ENCODE measurements around the gene GALNS. TPM values are rescaled to one million over a fixed set of nuclear protein-coding genes. Genes with fewer than 3 reads are reported as not detected.

Gene GALNS
- total and polyA plus RNA-seq, 4 donors: 9.3 to 44.1 (median 28.9) TPM

DNA sequence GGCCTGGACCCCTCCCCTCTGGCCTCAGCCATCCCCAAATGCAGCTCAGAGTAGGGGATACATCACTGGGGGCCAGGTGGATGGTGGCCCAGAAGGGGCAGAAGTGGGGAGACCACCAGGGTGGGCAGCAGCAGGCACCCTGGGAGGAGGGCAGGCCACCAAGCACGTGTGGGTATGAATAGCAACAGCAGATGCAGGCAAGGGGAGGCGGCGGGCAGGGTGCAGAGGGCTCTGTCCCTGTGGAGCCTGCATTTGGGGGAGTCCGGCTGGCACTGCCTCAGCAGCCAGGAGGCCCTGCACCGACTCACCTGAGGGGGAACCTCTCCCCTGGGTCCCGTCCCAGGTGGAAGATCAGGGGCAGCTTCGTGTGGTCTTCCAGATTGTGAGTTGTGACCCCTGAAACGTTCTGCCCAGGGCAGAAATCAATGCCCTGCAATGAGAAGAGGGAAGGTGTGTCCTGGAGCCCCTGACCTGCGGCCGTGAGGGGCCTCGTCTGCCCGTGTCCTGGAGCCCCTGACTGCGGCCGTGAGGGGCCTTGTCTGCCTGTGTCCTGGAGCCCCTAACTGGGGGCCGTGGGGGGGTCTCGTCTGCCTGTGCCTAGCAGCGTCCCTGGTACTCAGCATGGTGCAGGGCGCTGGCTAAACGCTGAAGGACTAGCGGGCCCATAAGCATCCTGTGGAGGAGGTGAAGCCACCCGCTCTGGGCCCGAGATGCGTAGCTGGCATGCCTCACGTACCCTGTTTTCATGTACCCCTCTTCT lies 34.3 kb downstream of the GALNS start:
- no peak for DNase-seq
- H3K36me3 ChIP-seq (ENCODE audit: control insufficient read depth in 1 of 2, insufficient read depth in 2 of 2, low read length in 1 of 2): peaks cover 0 to 5% of the 10 kb centered on the region in 2 donors
- no peak overlapping the region for H3K4me3 ChIP-seq (ENCODE audit: low read length in 2 of 2)
- H3K27ac ChIP-seq (ENCODE audit: low read depth in 1 of 2, low read length in 2 of 2): no peak overlapping the region
- no peaks in the 10 kb centered on the region for H3K27me3 ChIP-seq (ENCODE audit: control insufficient read depth in 1 of 2, insufficient read depth in 2 of 2, low read length in 1 of 2)
- intact Hi-C loops (cut with DNase I): no loop called here
- ATAC-seq (ENCODE audit: low FRiP score): no peak
- H3K9me3 ChIP-seq (ENCODE audit: control insufficient read depth, low read length): no peaks in the 10 kb centered on the region
- no peaks in the 10 kb centered on the region for H3K4me1 ChIP-seq (ENCODE audit: control insufficient read depth in 1 of 2, insufficient read depth in 2 of 2, low read length in 2 of 2)
- 93% methylated on average over 24 of the region's 24 CpGs for whole genome bisulfite sequencing, 2 donors

DNA sequence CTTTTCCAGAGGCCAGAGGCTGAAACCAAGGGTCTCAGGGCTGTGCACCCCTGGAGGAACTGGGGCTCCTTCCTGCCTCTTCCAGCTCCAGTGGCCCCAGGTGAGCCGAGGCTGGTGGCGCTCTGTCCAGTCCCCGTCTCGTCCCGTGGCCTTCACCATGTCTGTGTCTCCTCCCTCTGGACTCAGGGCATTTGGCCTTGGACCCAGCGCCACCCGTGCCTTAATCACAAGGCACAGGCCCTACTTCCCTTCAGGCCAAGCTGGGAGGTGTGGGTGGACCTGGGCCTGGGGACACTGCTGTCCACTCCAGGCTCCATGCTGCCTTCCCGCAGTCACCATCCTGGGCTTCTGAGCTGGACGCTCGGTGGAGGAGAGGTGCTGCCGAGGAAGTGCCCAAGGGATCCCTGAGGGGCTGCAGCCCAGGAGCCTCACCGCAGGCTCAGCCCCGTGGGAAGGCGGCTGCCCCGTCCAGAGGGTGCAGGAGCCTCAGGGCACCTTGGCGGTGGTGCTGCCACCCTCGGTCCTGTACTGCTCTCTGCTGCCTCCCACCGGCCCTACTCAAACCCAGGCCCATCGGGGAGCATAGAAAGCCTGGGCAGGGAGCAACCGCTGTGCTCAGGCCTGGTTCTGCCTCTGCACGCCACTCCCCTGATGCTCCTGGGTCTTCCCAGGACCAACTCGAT lies 35.4 kb downstream of the GALNS start:
- peaks cover 0 to 1% of the 10 kb centered on the region in 2 donors for H3K36me3 ChIP-seq (ENCODE audit: control insufficient read depth in 1 of 2, insufficient read depth in 2 of 2, low read length in 1 of 2)
- 88 to 90% methylated on average over 21 to 22 of the region's 22 CpGs for WGBS, 2 donors
- H3K4me1 ChIP-seq (ENCODE audit: control insufficient read depth in 1 of 2, insufficient read depth in 2 of 2, low read length in 2 of 2): no peaks in the 10 kb centered on the region
- intact Hi-C loops (cut with DNase I): no loop called here
- H3K9me3 ChIP-seq (ENCODE audit: control insufficient read depth, low read length): no peaks in the 10 kb centered on the region
- no peak overlapping the region for H3K4me3 ChIP-seq (ENCODE audit: low read length in 2 of 2)
- DNase-seq: no peak
- ATAC-seq (ENCODE audit: low FRiP score): no peak
- H3K27ac ChIP-seq (ENCODE audit: low read depth in 1 of 2, low read length in 2 of 2): no peak overlapping the region
- H3K27me3 ChIP-seq (ENCODE audit: control insufficient read depth in 1 of 2, insufficient read depth in 2 of 2, low read length in 1 of 2): no peaks in the 10 kb centered on the region

DNA sequence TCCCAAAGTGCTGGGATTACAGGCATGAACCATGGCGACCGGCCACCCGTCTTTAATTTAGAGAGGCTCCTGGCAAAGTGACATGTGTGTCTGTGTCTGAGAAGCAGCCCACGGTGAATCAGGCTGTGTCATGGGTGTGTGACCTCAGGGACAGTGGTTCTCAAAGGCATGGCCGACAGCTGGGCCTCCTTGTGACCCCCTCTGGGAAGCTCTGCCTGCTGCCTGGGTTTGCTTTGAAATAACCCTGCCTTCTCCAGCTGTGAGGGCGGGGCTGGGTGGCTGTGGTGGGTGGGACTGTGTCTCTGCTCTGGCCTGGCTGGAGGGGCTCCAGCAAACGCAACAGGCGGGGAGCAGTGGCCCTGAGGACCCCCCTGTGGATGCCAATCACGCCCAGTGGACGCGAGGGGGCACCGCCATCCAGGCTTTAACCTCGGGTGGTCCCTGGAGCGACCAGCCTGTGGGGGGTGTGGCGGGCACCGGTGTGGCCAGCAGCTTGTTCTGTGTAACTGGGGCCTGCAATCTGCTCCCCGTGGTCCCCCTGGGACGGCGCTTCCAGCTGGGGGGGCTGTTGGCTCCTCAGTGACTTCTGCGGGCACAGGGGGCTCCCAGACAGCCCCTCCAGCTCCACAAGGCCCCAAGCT lies 36.2 kb downstream of the GALNS start:
- no peaks in the 10 kb centered on the region for H3K27me3 ChIP-seq (ENCODE audit: control insufficient read depth in 1 of 2, insufficient read depth in 2 of 2, low read length in 1 of 2)
- no peaks in the 10 kb centered on the region for H3K9me3 ChIP-seq (ENCODE audit: control insufficient read depth, low read length)
- no peak for DNase-seq
- no peak for ATAC-seq (ENCODE audit: low FRiP score)
- H3K36me3 ChIP-seq (ENCODE audit: control insufficient read depth in 1 of 2, insufficient read depth in 2 of 2, low read length in 1 of 2): no peaks in the 10 kb centered on the region
- 87% methylated on average over 20 of the region's 20 CpGs for WGBS, 2 donors
- H3K27ac ChIP-seq (ENCODE audit: low read depth in 1 of 2, low read length in 2 of 2): no peak overlapping the region
- H3K4me1 ChIP-seq (ENCODE audit: control insufficient read depth in 1 of 2, insufficient read depth in 2 of 2, low read length in 2 of 2): no peaks in the 10 kb centered on the region
- no peak overlapping the region for H3K4me3 ChIP-seq (ENCODE audit: low read length in 2 of 2)
- intact Hi-C loops (cut with DNase I): no loop called here

DNA sequence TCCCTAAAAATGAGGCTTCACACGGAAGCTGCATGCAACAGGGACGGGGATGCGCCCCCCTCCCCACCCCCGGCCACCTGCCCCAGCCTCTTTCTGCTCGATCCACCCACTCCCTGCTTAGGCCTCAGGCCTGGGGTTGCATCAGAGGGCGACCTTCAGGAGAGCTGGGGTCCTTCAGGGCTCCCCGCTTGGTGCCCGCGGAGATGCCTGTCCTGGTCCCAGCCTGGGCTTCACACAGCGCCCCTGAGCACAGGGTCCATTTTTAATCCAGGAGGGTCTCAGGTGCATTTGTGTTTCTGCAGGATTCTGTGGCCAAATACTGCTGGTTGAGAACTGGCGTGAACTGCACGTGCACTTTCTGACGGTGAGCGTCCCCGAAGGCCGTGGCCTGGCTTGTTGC lies 37.6 kb downstream of the GALNS start:
- DNase-seq: no peak
- Histone ChIP-seq H3K4me3 (ENCODE audit: low read length in 2 of 2) (no peak overlapping the region), H3K9me3 (ENCODE audit: control insufficient read depth, low read length) (no peaks in the 10 kb centered on the region), H3K36me3 (ENCODE audit: control insufficient read depth in 1 of 2, insufficient read depth in 2 of 2, low read length in 1 of 2) (no peaks in the 10 kb centered on the region), H3K27ac (ENCODE audit: low read depth in 1 of 2, low read length in 2 of 2) (no peak overlapping the region), H3K27me3 (ENCODE audit: control insufficient read depth in 1 of 2, insufficient read depth in 2 of 2, low read length in 1 of 2) (no peaks in the 10 kb centered on the region), H3K4me1 (ENCODE audit: control insufficient read depth in 1 of 2, insufficient read depth in 2 of 2, low read length in 2 of 2) (no peaks in the 10 kb centered on the region)
- intact Hi-C loops (cut with DNase I): no loop called here
- WGBS, 2 donors: 87 to 88% methylated on average over 16 of the region's 16 CpGs
- no peak for ATAC-seq (ENCODE audit: low FRiP score)

DNA sequence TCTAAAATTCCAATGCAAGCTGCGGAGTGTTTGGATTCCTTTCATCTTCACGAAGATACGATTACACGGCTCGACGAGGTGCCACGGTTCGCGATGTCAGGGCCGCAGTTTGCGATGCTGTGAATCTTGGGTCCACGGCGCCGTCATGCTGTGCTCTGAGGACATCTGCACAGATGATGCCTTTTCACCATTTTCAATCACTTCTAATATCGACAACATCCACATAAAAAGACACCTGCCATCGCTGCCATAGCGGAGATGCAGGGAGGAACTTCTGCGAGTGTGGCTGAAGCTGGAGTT lies 38.2 kb downstream of the GALNS start:
- Histone ChIP-seq H3K4me3 (ENCODE audit: low read length in 2 of 2) (no peak overlapping the region), H3K9me3 (ENCODE audit: control insufficient read depth, low read length) (no peaks in the 10 kb centered on the region), H3K27ac (ENCODE audit: low read depth in 1 of 2, low read length in 2 of 2) (no peak overlapping the region), H3K27me3 (ENCODE audit: control insufficient read depth in 1 of 2, insufficient read depth in 2 of 2, low read length in 1 of 2) (no peaks in the 10 kb centered on the region), H3K36me3 (ENCODE audit: control insufficient read depth in 1 of 2, insufficient read depth in 2 of 2, low read length in 1 of 2) (no peaks in the 10 kb centered on the region), H3K4me1 (ENCODE audit: control insufficient read depth in 1 of 2, insufficient read depth in 2 of 2, low read length in 2 of 2) (no peaks in the 10 kb centered on the region)
- no peak for ATAC-seq (ENCODE audit: low FRiP score)
- DNase-seq: no peak
- intact Hi-C loops (cut with DNase I): no loop called here
- 78 to 87% methylated on average over 18 of the region's 18 CpGs for WGBS, 2 donors

DNA sequence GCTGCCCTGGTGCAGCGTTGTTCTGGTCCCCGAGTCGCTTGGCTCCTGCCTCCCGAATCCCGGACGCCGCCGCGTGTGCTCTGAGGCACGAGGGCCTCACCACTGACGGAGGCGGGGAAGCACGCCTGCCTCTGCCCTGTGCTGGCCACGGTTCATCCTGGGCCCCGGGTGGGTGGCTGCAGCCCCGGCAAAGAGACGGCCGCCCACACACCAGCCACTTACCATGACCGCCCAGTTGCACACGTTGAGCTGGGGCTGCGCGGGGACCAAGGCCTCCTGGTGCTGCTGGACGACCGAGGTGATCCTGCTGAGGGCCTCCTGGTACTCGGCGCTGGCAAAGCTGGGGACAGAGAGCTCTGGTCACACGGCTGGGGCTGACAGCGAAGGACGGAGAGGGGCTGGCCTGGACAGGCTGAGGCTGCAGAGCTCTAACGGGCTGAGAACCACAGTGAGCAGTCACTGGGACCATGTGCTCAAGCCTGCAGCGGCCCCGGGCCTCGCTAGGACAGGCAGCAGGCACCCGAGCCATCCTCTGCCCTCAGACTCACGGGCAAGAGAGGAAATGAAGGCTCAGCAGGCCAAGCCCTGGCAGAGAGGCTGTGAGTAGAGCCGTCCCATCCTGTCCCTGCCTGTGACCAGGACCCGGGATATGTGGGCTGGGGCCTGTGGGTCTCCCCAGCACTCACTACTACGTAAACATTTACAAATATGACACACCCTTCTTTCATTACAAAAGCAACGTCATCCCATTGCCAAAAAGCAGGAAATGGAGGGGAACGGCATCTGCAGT lies 38.8 kb downstream of the GALNS start:
- no peaks in the 10 kb centered on the region for H3K4me1 ChIP-seq (ENCODE audit: control insufficient read depth in 1 of 2, insufficient read depth in 2 of 2, low read length in 2 of 2)
- no peaks in the 10 kb centered on the region for H3K9me3 ChIP-seq (ENCODE audit: control insufficient read depth, low read length)
- DNase-seq: no peak
- no peaks in the 10 kb centered on the region for H3K27me3 ChIP-seq (ENCODE audit: control insufficient read depth in 1 of 2, insufficient read depth in 2 of 2, low read length in 1 of 2)
- H3K36me3 ChIP-seq (ENCODE audit: control insufficient read depth in 1 of 2, insufficient read depth in 2 of 2, low read length in 1 of 2): no peaks in the 10 kb centered on the region
- WGBS, 2 donors: 86 to 87% methylated on average over 40 of the region's 40 CpGs
- intact Hi-C loops (cut with DNase I): no loop called here
- ATAC-seq (ENCODE audit: low FRiP score): no peak
- H3K27ac ChIP-seq (ENCODE audit: low read depth in 1 of 2, low read length in 2 of 2): no peak overlapping the region
- no peak overlapping the region for H3K4me3 ChIP-seq (ENCODE audit: low read length in 2 of 2)

DNA sequence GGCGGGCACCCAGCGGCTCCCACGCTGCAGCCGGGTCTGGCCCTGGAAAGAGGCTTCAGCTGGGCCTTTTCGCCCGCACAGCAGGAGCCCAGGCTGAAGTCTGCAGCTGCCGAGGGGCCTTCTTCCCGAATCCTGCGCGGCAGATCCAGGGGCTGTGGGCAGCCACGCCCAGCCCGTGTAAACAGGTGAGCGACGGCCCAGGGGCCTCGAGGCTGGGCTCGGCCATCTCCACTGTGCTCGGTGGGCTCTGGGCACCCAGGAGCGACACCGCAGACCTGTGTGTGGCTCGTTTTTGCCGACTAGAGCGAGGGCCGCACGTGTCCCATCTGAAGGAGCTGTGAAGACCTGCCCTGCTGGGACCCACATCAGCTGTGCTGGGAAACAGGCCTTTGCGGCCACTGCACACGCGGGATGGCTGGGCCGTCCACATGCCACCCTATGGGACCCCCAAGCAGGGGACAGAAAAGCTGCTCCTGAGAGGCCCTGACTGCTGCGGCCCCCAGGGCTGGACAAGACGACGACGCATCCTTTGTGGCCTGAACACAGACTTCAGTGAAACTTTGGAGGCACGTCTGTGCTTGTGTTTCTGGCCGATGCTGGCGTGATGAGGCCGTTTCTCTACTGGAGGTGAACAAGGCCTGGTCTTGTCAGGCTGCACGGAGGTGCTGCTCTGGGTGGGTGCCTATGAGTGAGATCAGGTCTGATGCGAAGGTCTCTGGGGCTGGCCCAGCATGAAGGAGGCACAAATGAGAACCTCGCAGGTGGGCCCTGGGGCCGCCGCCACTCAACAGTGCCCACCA lies 39.8 kb downstream of the GALNS start:
- no peak for ATAC-seq (ENCODE audit: low FRiP score)
- no peaks in the 10 kb centered on the region for H3K9me3 ChIP-seq (ENCODE audit: control insufficient read depth, low read length)
- no peaks in the 10 kb centered on the region for H3K36me3 ChIP-seq (ENCODE audit: control insufficient read depth in 1 of 2, insufficient read depth in 2 of 2, low read length in 1 of 2)
- no peak for DNase-seq
- intact Hi-C loops (cut with DNase I): no loop called here
- no peak overlapping the region for H3K27ac ChIP-seq (ENCODE audit: low read depth in 1 of 2, low read length in 2 of 2)
- 89 to 91% methylated on average over 39 to 41 of the region's 41 CpGs for WGBS, 2 donors
- no peaks in the 10 kb centered on the region for H3K4me1 ChIP-seq (ENCODE audit: control insufficient read depth in 1 of 2, insufficient read depth in 2 of 2, low read length in 2 of 2)
- H3K27me3 ChIP-seq (ENCODE audit: control insufficient read depth in 1 of 2, insufficient read depth in 2 of 2, low read length in 1 of 2): no peaks in the 10 kb centered on the region
- H3K4me3 ChIP-seq (ENCODE audit: low read length in 2 of 2): no peak overlapping the region

DNA sequence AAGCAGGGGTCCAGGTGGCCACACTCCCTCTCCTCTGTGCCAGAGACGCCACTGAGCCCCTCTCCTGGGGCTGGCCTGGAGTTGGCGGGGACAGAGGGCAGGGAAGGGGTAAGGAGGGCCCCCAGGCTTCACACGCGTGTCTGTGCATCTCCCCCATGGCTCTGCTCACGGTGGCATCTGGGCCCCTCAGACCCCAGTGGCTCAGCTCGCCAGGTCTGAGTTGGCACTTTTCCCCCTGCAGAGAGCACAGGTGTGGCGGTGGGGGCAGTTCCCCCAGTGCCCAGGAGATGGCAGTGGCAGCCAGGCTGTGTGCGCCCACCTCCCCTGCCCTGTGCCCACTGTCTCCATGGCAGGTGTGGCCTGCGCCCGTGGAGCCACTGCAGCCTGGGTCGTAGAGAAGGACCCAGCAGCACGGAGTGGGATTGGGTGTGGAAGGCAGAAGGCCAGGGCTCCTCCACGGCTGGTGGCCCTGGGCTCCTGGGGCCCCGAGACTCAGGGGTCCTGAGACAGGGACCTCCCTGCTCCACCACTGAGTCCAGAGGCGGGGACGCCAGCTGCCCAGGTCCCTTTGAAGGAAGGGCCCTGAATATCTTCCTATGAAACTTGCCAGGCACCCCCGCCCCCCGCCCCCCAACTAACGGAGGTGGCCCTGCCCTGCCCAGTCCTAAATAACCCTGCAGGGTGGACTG lies 40.7 kb downstream of the GALNS start:
- Histone ChIP-seq H3K9me3 (ENCODE audit: control insufficient read depth, low read length) (no peaks in the 10 kb centered on the region), H3K27ac (ENCODE audit: low read depth in 1 of 2, low read length in 2 of 2) (no peak overlapping the region), H3K36me3 (ENCODE audit: control insufficient read depth in 1 of 2, insufficient read depth in 2 of 2, low read length in 1 of 2) (no peaks in the 10 kb centered on the region), H3K27me3 (ENCODE audit: control insufficient read depth in 1 of 2, insufficient read depth in 2 of 2, low read length in 1 of 2) (no peaks in the 10 kb centered on the region), H3K4me1 (ENCODE audit: control insufficient read depth in 1 of 2, insufficient read depth in 2 of 2, low read length in 2 of 2) (no peaks in the 10 kb centered on the region), H3K4me3 (ENCODE audit: low read length in 2 of 2) (no peak overlapping the region)
- WGBS, 2 donors: 53 to 62% methylated on average over 19 of the region's 19 CpGs
- intact Hi-C loops (cut with DNase I): no loop called here
- ATAC-seq (ENCODE audit: low FRiP score) (no peak), DNase-seq (no peak)
